Measurements from ENCODE around the gene SFTA2.
A peak's percentile ranks its signal among the peaks of the same experiment; 100 is the strongest.

SFTA2 gene

DNA sequence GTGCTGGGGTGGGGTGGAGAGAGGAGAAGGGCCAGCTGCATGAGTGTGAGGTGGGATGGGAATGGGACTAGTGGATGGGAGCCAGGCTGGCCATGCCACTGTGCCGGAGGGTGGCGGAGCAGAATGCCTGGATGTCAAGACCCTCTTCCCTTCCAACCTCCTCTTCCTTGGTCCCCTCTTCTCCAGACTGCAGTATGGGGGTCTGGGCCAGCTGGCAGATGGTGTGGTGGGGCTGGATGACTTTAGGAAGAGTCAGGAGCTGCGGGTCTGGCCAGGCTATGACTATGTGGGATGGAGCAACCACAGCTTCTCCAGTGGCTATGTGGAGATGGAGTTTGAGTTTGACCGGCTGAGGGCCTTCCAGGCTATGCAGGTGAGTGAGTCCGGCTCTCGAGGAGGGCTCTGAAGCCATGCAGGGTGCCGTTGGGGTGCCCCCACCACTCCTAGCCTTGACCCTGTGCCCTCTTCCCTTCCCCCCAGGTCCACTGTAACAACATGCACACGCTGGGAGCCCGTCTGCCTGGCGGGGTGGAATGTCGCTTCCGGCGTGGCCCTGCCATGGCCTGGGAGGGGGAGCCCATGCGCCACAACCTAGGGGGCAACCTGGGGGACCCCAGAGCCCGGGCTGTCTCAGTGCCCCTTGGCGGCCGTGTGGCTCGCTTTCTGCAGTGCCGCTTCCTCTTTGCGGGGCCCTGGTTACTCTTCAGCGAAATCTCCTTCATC, 40.0 kb downstream of the SFTA2 start:
- Histone ChIP-seq H3K27ac (no peak overlapping the region), H3K27me3 (no peaks in the 10 kb centered on the region), H3K36me3 (peaks cover 45 to 85% (median 80%) of the 10 kb centered on the region in 11 experiments; a peak in 21 of 22 replicates), H3K4me2 (no peak overlapping the region), H3K9me3 (replicated peaks in 1 of 11) (no peaks in the 10 kb centered on the region), H4K20me1 (peaks cover 0 to 15% (median 0%) of the 10 kb centered on the region in 11 experiments; a peak in 7 of 22 replicates), H3K4me1 (peaks cover under 1 to 47% (median 31%) of the 10 kb centered on the region in 10 experiments; a peak in 19 of 20 replicates), H3K9ac (no peak overlapping the region), H3K4me3 (no peak overlapping the region)
- TF ChIP-seq Cebpa-rat (IDR thresholded peaks at IDR 0.05) = no peak

DNA sequence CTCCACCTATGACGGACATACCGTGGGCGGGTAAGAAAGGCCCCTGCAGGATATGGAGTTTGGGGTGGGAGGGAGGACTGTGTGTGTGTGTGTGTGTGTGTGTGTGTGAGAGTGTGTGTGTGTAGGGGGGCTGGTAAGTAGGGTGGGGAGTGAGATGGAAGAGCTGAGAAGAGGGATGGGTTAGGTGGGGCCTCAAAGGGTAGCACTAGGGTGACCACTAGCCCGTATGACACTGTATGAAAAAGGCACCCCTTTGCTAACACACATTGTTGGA, 40.6 kb downstream of the SFTA2 start:
- no peak for TF ChIP-seq Cebpa-rat (IDR thresholded peaks at IDR 0.05)
- H3K4me2 ChIP-seq = no peak overlapping the region
- H3K27me3 ChIP-seq = no peaks in the 10 kb centered on the region
- no peak overlapping the region for H3K9ac ChIP-seq
- peaks cover 6 to 53% (median 36%) of the 10 kb centered on the region in 10 experiments for H3K4me1 ChIP-seq
- no peak overlapping the region for H3K4me3 ChIP-seq
- no peak overlapping the region for H3K27ac ChIP-seq
- H3K36me3 ChIP-seq = peaks cover 40 to 79% (median 74%) of the 10 kb centered on the region in 11 experiments; a peak in 21 of 22 replicates
- H4K20me1 ChIP-seq = peaks cover 0 to 21% (median 3%) of the 10 kb centered on the region in 11 experiments; a peak in 9 of 22 replicates
- no peaks in the 10 kb centered on the region for H3K9me3 ChIP-seq (replicated peaks in 1 of 11)

GRCh38 chr6:30890646-30891449, 41.1 kb downstream of the SFTA2 start:
- Histone ChIP-seq H3K4me1 (peaks cover 12 to 56% (median 42%) of the 10 kb centered on the region in 10 experiments), H3K27ac (peak overlapping the region in 2 of 11 experiments; percentile 3 to 25; a peak in 3 of 22 replicates)
- TF ChIP-seq Cebpa-rat (IDR thresholded peaks at IDR 0.05) = no peak

DNA sequence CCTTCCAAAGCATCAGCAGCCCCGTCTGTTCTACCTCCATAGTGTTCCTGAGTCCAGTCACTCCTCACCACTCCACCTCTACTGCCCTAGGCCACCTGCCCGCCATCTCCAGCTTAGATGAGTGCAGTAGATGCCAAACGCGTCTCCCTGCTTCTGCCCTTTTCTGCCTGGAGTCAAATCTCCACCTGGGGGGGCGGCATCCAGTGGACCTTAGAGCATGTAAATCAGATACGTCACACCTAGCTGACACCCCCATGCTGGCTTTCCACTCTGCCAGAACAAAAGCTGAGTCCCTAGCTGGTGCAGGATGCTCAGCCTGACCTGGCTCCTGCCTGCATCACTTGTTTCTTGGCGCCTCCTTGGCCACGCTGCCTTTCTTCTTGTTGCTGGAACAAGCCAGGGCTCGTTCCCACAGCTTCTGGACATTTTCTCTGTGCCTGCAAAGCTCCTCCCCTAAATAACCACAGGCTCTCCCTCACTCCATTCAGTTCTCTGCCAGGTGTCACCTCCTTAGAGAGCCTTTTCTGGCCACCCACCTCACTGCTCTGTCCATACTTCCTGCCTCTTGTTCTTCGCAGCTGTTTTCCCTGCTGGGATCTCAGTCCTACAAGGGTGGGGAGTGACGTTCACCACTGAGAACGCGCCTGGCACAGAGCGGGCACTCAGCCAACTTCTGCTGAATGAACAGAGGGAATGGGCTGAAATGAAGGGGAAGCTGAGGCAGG, 41.9 kb downstream of the SFTA2 start:
- Histone ChIP-seq H3K4me2 (peak overlapping the region in 5 of 11 experiments; percentile 4 to 31 (median 7); a peak in 5 of 22 replicates), H3K4me1 (peaks cover 19 to 57% (median 46%) of the 10 kb centered on the region in 10 experiments), H4K20me1 (peaks cover 0 to 30% (median 12%) of the 10 kb centered on the region in 11 experiments; a peak in 9 of 22 replicates), H3K36me3 (peaks cover 36 to 66% (median 62%) of the 10 kb centered on the region in 11 experiments; a peak in 21 of 22 replicates), H3K27me3 (no peaks in the 10 kb centered on the region), H3K27ac (peak overlapping the region in 2 of 11 experiments; percentile 3 to 25; a peak in 3 of 22 replicates), H3K9ac (peak overlapping the region in 1 of 11 experiments; percentile 14; a peak in 2 of 22 replicates), H3K9me3 (replicated peaks in 1 of 11) (no peaks in the 10 kb centered on the region), H3K4me3 (no peak overlapping the region)
- no peak for TF ChIP-seq Cebpa-rat (IDR thresholded peaks at IDR 0.05)

More at GRCh38 chr6:30890646-30891449, 41.1 kb downstream of the SFTA2 start:
- peak overlapping the region in 4 of 11 experiments; percentile 4 to 31 (median 18); a peak in 4 of 22 replicates for H3K4me2 ChIP-seq
- peak overlapping the region in 1 of 11 experiments; percentile 14; a peak in 1 of 22 replicates for H3K9ac ChIP-seq
- peaks cover 36 to 74% (median 69%) of the 10 kb centered on the region in 11 experiments; a peak in 21 of 22 replicates for H3K36me3 ChIP-seq
- no peaks in the 10 kb centered on the region for H3K9me3 ChIP-seq (replicated peaks in 1 of 11)
- H4K20me1 ChIP-seq = peaks cover 0 to 26% (median 6%) of the 10 kb centered on the region in 11 experiments; a peak in 9 of 22 replicates
- H3K27me3 ChIP-seq = no peaks in the 10 kb centered on the region
- H3K4me3 ChIP-seq = no peak overlapping the region

DNA sequence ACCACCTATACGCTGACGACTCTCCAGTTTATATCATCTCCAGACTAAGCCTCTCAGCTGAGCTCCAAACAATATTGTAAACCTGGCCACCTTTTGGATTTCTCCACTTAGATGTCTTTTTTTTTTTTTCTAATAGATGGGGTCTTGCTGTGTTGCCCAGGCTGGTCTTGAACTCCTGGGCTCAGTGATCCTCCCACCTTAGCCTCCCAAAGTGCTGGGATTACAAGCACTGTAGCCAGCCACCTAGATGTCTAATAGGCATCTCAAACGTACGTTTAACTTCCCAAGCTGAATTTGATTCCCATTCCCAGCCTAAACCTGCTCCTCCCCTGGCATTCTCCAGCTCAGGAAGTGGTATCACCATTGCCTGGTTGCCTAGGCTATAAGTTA, 42.5 kb downstream of the SFTA2 start:
- Histone ChIP-seq H3K4me2 (peak overlapping the region in 3 of 11 experiments; percentile 7 to 31 (median 28); a peak in 2 of 22 replicates), H3K27me3 (no peaks in the 10 kb centered on the region), H3K4me3 (no peak overlapping the region), H4K20me1 (peaks cover 0 to 32% (median 13%) of the 10 kb centered on the region in 11 experiments; a peak in 9 of 22 replicates), H3K27ac (no peak overlapping the region), H3K9ac (no peak overlapping the region), H3K4me1 (peaks cover 23 to 61% (median 50%) of the 10 kb centered on the region in 10 experiments), H3K36me3 (peaks cover 36 to 60% (median 56%) of the 10 kb centered on the region in 11 experiments; a peak in 21 of 22 replicates), H3K9me3 (replicated peaks in 1 of 11) (no peaks in the 10 kb centered on the region)
- TF ChIP-seq Cebpa-rat (IDR thresholded peaks at IDR 0.05) = no peak

GRCh38 chr6:30888816-30889495, 43.0 kb downstream of the SFTA2 start:
- TF ChIP-seq Cebpa-rat (IDR thresholded peaks at IDR 0.05) = no peak
- Histone ChIP-seq H3K9ac (peak overlapping the region in 1 of 11 experiments; percentile 26; a peak in 1 of 22 replicates), H3K27ac (no peak overlapping the region), H3K4me1 (peaks cover 23 to 61% (median 52%) of the 10 kb centered on the region in 10 experiments), H3K9me3 (replicated peaks in 1 of 11) (no peaks in the 10 kb centered on the region), H3K36me3 (peaks cover 36 to 55% (median 51%) of the 10 kb centered on the region in 11 experiments; a peak in 20 of 22 replicates), H3K27me3 (no peaks in the 10 kb centered on the region), H3K4me2 (peak overlapping the region in 6 of 11 experiments; percentile 2 to 24 (median 16); a peak in 4 of 22 replicates), H3K4me3 (no peak overlapping the region), H4K20me1 (peaks cover 0 to 32% (median 13%) of the 10 kb centered on the region in 11 experiments; a peak in 9 of 22 replicates)

DNA sequence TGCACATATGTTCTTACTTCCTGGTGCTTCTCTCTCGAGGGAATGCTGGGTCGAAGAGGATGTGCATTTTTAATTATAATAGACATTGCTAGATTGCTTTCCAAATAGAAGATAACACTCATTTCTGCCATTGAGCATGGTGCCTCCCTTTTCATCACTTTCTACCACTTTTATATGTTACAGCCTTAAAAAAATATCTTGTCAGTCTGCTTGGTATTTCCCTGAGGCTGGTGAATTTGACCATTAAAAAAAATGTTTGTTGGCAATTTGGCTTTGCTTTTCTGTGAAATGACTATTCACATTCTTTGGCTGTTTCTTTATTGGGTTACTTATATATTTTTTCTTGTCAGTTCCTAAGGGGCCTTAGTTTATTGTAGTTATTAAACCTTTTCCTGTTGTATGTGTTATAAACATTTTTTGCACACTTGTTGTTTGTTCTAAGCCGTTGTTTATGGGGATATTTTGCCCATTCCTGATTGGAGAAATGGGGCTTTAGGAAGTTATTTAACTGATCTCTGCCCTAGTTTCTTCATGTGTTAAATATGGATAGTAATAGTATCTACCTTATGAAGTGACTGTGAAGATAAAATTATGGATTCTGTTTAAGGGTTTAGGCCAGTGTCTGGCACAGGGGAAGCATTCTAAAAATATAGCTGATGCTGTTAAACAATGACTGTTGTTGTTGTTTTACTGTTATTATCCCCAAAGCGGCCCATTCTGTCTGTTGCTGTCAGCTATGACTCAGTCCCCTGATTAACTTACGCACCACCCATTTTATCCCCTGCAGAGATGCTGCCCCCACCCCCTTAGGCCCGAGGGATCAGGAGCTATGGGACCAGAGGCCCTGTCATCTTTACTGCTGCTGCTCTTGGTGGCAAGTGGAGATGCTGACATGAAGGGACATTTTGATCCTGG, 43.8 kb downstream of the SFTA2 start:
- H4K20me1 ChIP-seq = peaks cover 0 to 32% (median 13%) of the 10 kb centered on the region in 11 experiments; a peak in 9 of 22 replicates
- H3K9ac ChIP-seq = peak overlapping the region in 1 of 11 experiments; percentile 26; a peak in 2 of 22 replicates
- no peaks in the 10 kb centered on the region for H3K27me3 ChIP-seq
- no peaks in the 10 kb centered on the region for H3K9me3 ChIP-seq (replicated peaks in 1 of 11)
- no peak overlapping the region for H3K4me3 ChIP-seq
- no peak for TF ChIP-seq Cebpa-rat (IDR thresholded peaks at IDR 0.05)
- peak overlapping the region in 9 of 11 experiments; percentile 3 to 51 (median 17); a peak in 12 of 22 replicates for H3K4me2 ChIP-seq
- peaks cover 31 to 47% (median 44%) of the 10 kb centered on the region in 11 experiments; a peak in 20 of 22 replicates for H3K36me3 ChIP-seq
- H3K27ac ChIP-seq = no peak overlapping the region
- H3K4me1 ChIP-seq = peaks cover 30 to 69% (median 60%) of the 10 kb centered on the region in 10 experiments
